IPS DF 4.7 (cell line): ENCODE measurements around the gene CNN3.
A peak's percentile ranks its signal among the peaks of the same experiment; 100 is the strongest.

Experiments
- DNase-seq: peaks from one replicate; pipeline ENCODE4 v3.0.0-alpha.2; 2013; ENCODE audit warnings: low spot score; ENCODE audit errors: extremely low read depth

The CNN3 gene

GRCh38 chr1:94856004-94856403, 70.9 kb downstream of the CNN3 start:
- DNase-seq, result no peak

DNA sequence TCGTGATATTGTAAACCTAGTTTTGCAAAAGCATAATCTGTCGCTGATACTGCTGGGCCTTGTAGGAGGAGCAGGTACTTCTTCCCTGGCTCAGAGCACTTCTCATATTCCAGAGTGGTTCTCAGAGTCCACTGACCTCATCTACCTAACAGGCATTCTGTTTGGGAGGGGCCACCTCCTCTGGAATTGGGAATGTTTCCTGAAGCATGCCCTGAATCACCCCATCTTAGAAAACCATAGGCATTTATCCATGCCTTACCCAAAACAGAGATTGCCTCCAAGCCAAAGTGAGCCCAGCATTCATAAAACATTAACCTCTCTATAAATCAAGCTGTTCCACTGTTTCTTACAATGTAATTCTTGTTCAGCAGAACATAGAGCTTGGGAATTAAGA, 71.6 kb downstream of the CNN3 start:
- no peak for DNase-seq

- peak; percentile 94 for DNase-seq
Measured at GRCh38 chr1:94854458-94855306, 72.2 kb downstream of the CNN3 start.

- DNase-seq, result no peak
Measured at GRCh38 chr1:94852788-94853187, 74.1 kb downstream of the CNN3 start.

DNA sequence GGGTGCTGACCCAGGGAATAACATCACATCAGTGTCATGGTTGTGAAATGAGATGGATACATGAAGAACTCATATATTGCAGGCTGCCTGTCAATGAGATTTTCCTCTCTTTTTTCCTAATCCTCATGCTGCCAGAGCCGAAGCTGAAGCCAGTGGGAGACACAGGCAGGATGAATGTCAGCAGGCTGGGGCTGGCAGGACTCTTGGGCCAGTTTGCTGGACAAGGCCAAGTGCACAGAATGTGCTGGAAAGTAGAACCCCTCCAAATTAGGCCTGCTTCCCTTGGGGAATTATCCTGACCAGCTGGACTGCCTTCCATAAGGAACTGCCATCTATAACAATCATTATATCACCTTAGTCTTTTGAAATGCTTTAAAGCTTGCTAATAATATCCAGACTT, 75.3 kb downstream of the CNN3 start:
- no peak for DNase-seq
